HepG2 (cell line): Measurements from ENCODE around the gene NR5A2. TPM values are rescaled to one million over a fixed set of nuclear protein-coding genes. Genes with fewer than 3 reads are reported as not detected.

Experiments used
- ATAC-seq: fragments of 200-7000 bp; cut with Tn5 transposase; 3 replicates; pipeline ENCODE4 v1.9.1; 2020; ENCODE audit warnings: mild to moderate bottlenecking, moderate library complexity
- BruUV-seq: library from RNA; stranded (reverse); fragments of 400-500 nt; replicated peaks from 2 replicates; lab custom pipeline; 2021; lab: Mats Ljungman, UMichigan
- CTCF ChIA-PET: fragments of 300-600 bp; formaldehyde crosslinking; extraction: SDS; loops from one replicate; lab custom pipeline; 2021; ENCODE audit warnings: low total read pairs, inconsistent platforms, low intra/inter-chr PET ratio; lab: Yijun Ruan, JAX
- POLR2A ChIA-PET: fragments of 350-600 bp; sonication (Branson Sonifier 250); formaldehyde crosslinking; loops from one replicate; lab custom pipeline; 2020; ENCODE audit warnings: antibody characterized with exemption, inconsistent platforms; lab: Yijun Ruan, JAX
- DNase-seq: peaks from one replicate; pipeline ENCODE4 v3.0.0-alpha.2; 2015; ENCODE audit warnings: low spot score
- FAIRE-seq: peaks from 3 replicates; lab custom pipeline; 2011; peaks lifted over from hg19 to GRCh38; lab: Jason Lieb, UNC
- H2AFZ ChIP-seq: one replicate; pipeline ENCODE4 v1.6.1; 2011; ENCODE audit warnings: low read length, inconsistent platforms
- H3K27ac ChIP-seq: fragments of 300-600 bp; 3 replicates; pipeline ENCODE4 v1.8.0; 2011; ENCODE audit warnings: mixed run types, mild to moderate bottlenecking, mixed read lengths, low read length, inconsistent platforms; ENCODE audit not compliant: insufficient read depth; ENCODE audit errors: extremely low read length
- H3K27me3 ChIP-seq, 2 experiments: fragments of 200-600 bp in 1 of 2; 2 replicates in 1 of 2; 3 replicates in 1 of 2; pipeline versions ENCODE4 v1.6.0 to v1.8.0; 2011; ENCODE audit warnings: low read length in 2 of 2, mild to moderate bottlenecking in 2 of 2, moderate library complexity in 2 of 2, inconsistent platforms in 1 of 2; ENCODE audit not compliant: insufficient read depth in 2 of 2, control insufficient read depth in 1 of 2
- H3K36me3 ChIP-seq, 2 experiments: fragments of 200-600 bp in 1 of 2; replicated peaks in 1 of 2; 2 replicates in 1 of 2; 3 replicates in 1 of 2; pipeline versions ENCODE4 v1.5.1 to v1.8.0; 2011; ENCODE audit warnings: low read length in 2 of 2, inconsistent platforms in 1 of 2; ENCODE audit not compliant: insufficient read depth in 2 of 2, control insufficient read depth in 1 of 2
- H3K4me1 ChIP-seq: 2 replicates; pipeline ENCODE4 v1.5.1; 2012; ENCODE audit warnings: low read length, inconsistent platforms; ENCODE audit not compliant: insufficient read depth
- H3K4me2 ChIP-seq: 2 replicates; pipeline ENCODE4 v1.6.0; 2011; ENCODE audit warnings: low read depth, low read length, inconsistent platforms
- H3K4me3 ChIP-seq, 3 experiments: fragments of 200-600 bp in 1 of 3; sonication (generic), shearing (Covaris generic) in 1 of 3; replicated peaks in 1 of 3; 2 replicates each; pipeline ENCODE4 v1.5.1; 2011 to 2016; ENCODE audit warnings: low read length in 3 of 3, inconsistent platforms in 2 of 3, low read depth in 2 of 3, mild to moderate bottlenecking in 2 of 3, control low read depth in 1 of 3, mixed read lengths in 1 of 3; ENCODE audit not compliant: insufficient read depth in 1 of 3
- H3K79me2 ChIP-seq: one replicate; pipeline ENCODE4 v1.6.1; 2011; ENCODE audit warnings: low read length, inconsistent platforms; ENCODE audit not compliant: insufficient read depth
- H3K9ac ChIP-seq: 2 replicates; pipeline ENCODE4 v1.6.0; 2011; ENCODE audit warnings: mild to moderate bottlenecking, low read depth, low read length, inconsistent platforms; ENCODE audit not compliant: insufficient read depth
- H3K9me3 ChIP-seq: 2 replicates; pipeline ENCODE4 v1.5.1; 2012; ENCODE audit warnings: mild to moderate bottlenecking, low read length
- H4K20me1 ChIP-seq: 2 replicates; pipeline ENCODE4 v1.6.0; 2011; ENCODE audit warnings: inconsistent platforms, mild to moderate bottlenecking, low read length, moderate library complexity; ENCODE audit not compliant: insufficient read depth
- CREB1 ChIP-seq, 2 experiments: fragments of 450-650 bp in 1 of 2; IDR thresholded peaks; 2 replicates each; pipeline ENCODE4 v1.6.1; 2016 to 2017; ENCODE audit warnings: control low read depth in 1 of 2, mild to moderate bottlenecking in 1 of 2, missing compliant biosample characterization in 1 of 2, missing genetic modification characterization in 1 of 2
- GZF1 ChIP-seq: sonication (generic); formaldehyde crosslinking; IDR thresholded peaks from 2 replicates; pipeline ENCODE4 v1.5.1; 2020; ENCODE audit warnings: mild to moderate bottlenecking, missing genetic modification reagents
- NR1H2 ChIP-seq: sonication (generic); formaldehyde crosslinking; IDR thresholded peaks from 2 replicates; pipeline ENCODE4 v1.8.1; 2022; ENCODE audit warnings: low read depth, missing genetic modification reagents, borderline replicate concordance
- PRDM4 ChIP-seq: sonication (generic); formaldehyde crosslinking; IDR thresholded peaks from 2 replicates; pipeline ENCODE4 v1.9.0; 2021; ENCODE audit warnings: missing genetic modification reagents, borderline replicate concordance
- SAP130 ChIP-seq: IDR thresholded peaks from 2 replicates; pipeline ENCODE4 v1.6.1; 2016; ENCODE audit warnings: low read depth
- TAF1 ChIP-seq: sonication (generic); formaldehyde crosslinking; IDR thresholded peaks from 2 replicates; pipeline ENCODE4 v1.4.0; 2020; ENCODE audit warnings: missing genetic modification reagents
- TAF15 ChIP-seq: fragments of 200-400 bp; formaldehyde crosslinking; IDR thresholded peaks from one replicate; pipeline ENCODE4 v1.6.1; 2018; ENCODE audit warnings: mild to moderate bottlenecking, low read depth, low read length; ENCODE audit not compliant: poor library complexity, severe bottlenecking
- ZC3H4 ChIP-seq: sonication (generic); formaldehyde crosslinking; IDR thresholded peaks from 2 replicates; pipeline ENCODE4 v1.4.0; 2020; ENCODE audit warnings: missing genetic modification reagents, borderline replicate concordance
- WGBS: methylation state at CpG from one replicate; pipeline ENCODE4 v1.1.6; 2017; ENCODE audit warnings: low lambda C conversion rate; 5-methylcytosine and 5-hydroxymethylcytosine counted together
- in situ Hi-C: cut with HindIII; loops from 2 replicates; pipeline ENCODE4 v1.10.0; 2017; ENCODE audit warnings: low pct_unique_long_range_greater_than_20kb; ENCODE audit not compliant: extremely low pct_ligation_motif_present
- intact Hi-C: fragments of 100-400 bp; cut with micrococcal nuclease; formaldehyde crosslinking; loops from one replicate; pipeline ENCODE4 v1.10.0; 2022; ENCODE audit not compliant: unreplicated experiment
- polyA plus RNA-seq, 8 experiments: library from polyadenylated mRNA; depleted of rRNA in 3 of 8; stranded (reverse) in 7 of 8; unstranded in 1 of 8; fragments of >200 nt; fragmentation: Illumina TruSeq in 4 of 8; extraction: Trizol in 4 of 8; gene quantifications; 2 replicates each; pipeline versions ENCODE4 v1.2.1 to v1.2.3, GENCODE V29; 2011 to 2016; ENCODE audit warnings: low read depth in 4 of 8, missing spikeins in 1 of 8, mixed read lengths in 1 of 8; ENCODE audit not compliant: insufficient read depth in 1 of 8
- total RNA-seq, 5 experiments: library from RNA; depleted of rRNA; stranded (reverse); fragments of >200 nt; fragmentation: Illumina TruSeq; extraction: Trizol; gene quantifications; 2 replicates each; pipeline ENCODE4 v1.2.3, GENCODE V29; 2016; ENCODE audit warnings: low read depth in 1 of 5

Gene NR5A2
- total and polyA plus RNA-seq, 2 of the 13 experiments (the other 11 are each of a cell fraction or from before 2014, with no cell fraction given), result 0.24 to 2.8 TPM

GRCh38 chr1:200034761-200035396, 7.4 kb downstream of the NR5A2 start:
- H3K9ac ChIP-seq, result no peak overlapping the region
- H3K4me1 ChIP-seq, result peaks cover 11% of the 10 kb centered on the region
- POLR2A ChIA-PET, result interaction anchor here (0.6 kb wide), 1 partner anchor 53 kb away, joined by 3 read pairs; no protein-coding TSS in a partner anchor
- CTCF ChIA-PET, result no interaction called here
- H3K4me2 ChIP-seq, result no peak overlapping the region
- H4K20me1 ChIP-seq, result no peaks in the 10 kb centered on the region; the same call in 1 of the 2 replicates
- FAIRE-seq (no peak), DNase-seq (no peak), ATAC-seq (no peak)
- H3K79me2 ChIP-seq, result no peaks in the 10 kb centered on the region
- in situ Hi-C loops, result no loop called here
- H3K4me3 ChIP-seq, result no peak overlapping the region
- peaks cover 12 to 41% of the 10 kb centered on the region in 2 experiments for H3K27me3 ChIP-seq
- TF ChIP-seq GZF1 (CRISPR knock-in tag), result no peak
- TF ChIP-seq TAF1 (CRISPR knock-in tag), result no peak
- TF ChIP-seq TAF15, result no peak
- TF ChIP-seq SAP130, result no peak
- no peak for TF ChIP-seq CREB1 (IDR thresholded peaks at IDR 0.05)
- TF ChIP-seq CREB1 (CRISPR knock-in tag; IDR thresholded peaks at IDR 0.05), result no peak
- no peak for TF ChIP-seq PRDM4
- no peak for TF ChIP-seq ZC3H4 (CRISPR knock-in tag)
- TF ChIP-seq NR1H2, result no peak
- BruUV-seq, result no TSS peak
- intact Hi-C loops, result no loop called here
- no peak overlapping the region for H3K27ac ChIP-seq
- no peaks in the 10 kb centered on the region for H3K36me3 ChIP-seq
- 73% methylated on average over 24 of the region's 25 CpGs for WGBS
- no peaks in the 10 kb centered on the region for H3K9me3 ChIP-seq
- no peak overlapping the region for H2AFZ ChIP-seq
